ENCODE data around the gene MFSD6.

DNA sequence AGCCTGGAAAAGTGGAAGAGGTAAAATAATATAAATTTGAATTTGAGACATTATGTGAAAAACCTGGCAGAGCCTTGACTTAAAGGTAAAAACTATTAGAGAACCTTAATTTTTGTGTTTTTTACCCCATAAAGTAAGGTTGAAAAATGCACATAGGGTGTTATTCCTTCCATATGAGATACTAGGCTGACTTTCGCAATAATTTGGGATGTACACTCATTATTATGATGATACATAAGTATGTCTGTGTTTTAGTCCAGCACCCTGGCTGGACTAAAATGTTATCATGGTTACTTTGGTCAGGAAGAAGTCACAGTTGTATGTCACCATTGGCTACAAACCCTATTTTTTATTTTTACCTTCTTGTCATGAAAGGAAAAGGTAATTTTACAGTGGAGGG, 106.5 kb downstream of the MFSD6 start:
- TF ChIP-seq, protein P1, sequence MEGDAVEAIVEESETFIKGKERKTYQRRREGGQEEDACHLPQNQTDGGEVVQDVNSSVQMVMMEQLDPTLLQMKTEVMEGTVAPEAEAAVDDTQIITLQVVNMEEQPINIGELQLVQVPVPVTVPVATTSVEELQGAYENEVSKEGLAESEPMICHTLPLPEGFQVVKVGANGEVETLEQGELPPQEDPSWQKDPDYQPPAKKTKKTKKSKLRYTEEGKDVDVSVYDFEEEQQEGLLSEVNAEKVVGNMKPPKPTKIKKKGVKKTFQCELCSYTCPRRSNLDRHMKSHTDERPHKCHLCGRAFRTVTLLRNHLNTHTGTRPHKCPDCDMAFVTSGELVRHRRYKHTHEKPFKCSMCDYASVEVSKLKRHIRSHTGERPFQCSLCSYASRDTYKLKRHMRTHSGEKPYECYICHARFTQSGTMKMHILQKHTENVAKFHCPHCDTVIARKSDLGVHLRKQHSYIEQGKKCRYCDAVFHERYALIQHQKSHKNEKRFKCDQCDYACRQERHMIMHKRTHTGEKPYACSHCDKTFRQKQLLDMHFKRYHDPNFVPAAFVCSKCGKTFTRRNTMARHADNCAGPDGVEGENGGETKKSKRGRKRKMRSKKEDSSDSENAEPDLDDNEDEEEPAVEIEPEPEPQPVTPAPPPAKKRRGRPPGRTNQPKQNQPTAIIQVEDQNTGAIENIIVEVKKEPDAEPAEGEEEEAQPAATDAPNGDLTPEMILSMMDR (IDR thresholded peaks at IDR 0.05): no peak
- no peak for TF ChIP-seq EZH2 (IDR thresholded peaks at IDR 0.05)
